H1 (cell line): Measurements from ENCODE around the gene ATG4C. TPM values are rescaled to one million over a fixed set of nuclear protein-coding genes. Genes with fewer than 3 reads are reported as not detected.

Experiments used
- CTCF ChIA-PET: fragments of 300-600 bp; sonication (Branson Sonifier 250); formaldehyde crosslinking; loops from one replicate; lab custom pipeline; 2021; ENCODE audit not compliant: partially characterized antibody; lab: Charles Lee
- POLR2A ChIA-PET: fragments of 300-600 bp; sonication (Branson Sonifier 250); formaldehyde crosslinking; loops from one replicate; lab custom pipeline; 2021; ENCODE audit warnings: inconsistent platforms; ENCODE audit not compliant: partially characterized antibody; lab: Charles Lee
- DNase-seq, 2 experiments: peaks; one replicate each; pipeline versions ENCODE4 v3.0.0 to v3.0.0-alpha.2; 2010 to 2022; ENCODE audit warnings: low spot score in 2 of 2, low read depth in 1 of 2, mixed read lengths in 1 of 2
- FAIRE-seq: peaks from 2 replicates; lab custom pipeline; 2011; peaks lifted over from hg19 to GRCh38; lab: Jason Lieb, UNC
- H2AFZ ChIP-seq: 2 replicates; pipeline ENCODE4 v1.8.1; 2012; ENCODE audit warnings: low read length, inconsistent platforms
- H2AK5ac ChIP-seq: 2 replicates; pipeline ENCODE4 v1.6.1; 2013; ENCODE audit warnings: low read depth, low read length
- H2BK120ac ChIP-seq: replicated peaks from 2 replicates; pipeline ENCODE3; 2013; ENCODE audit warnings: low read depth, low read length, inconsistent platforms
- H2BK12ac ChIP-seq: 2 replicates; pipeline ENCODE4 v1.6.1; 2013; ENCODE audit warnings: low read depth, low read length
- H2BK15ac ChIP-seq: 2 replicates; pipeline ENCODE4 v1.6.1; 2013; ENCODE audit warnings: low read length
- H2BK20ac ChIP-seq: 2 replicates; pipeline ENCODE4 v1.6.1; 2013; ENCODE audit warnings: low read length
- H2BK5ac ChIP-seq: 2 replicates; pipeline ENCODE4 v1.6.1; 2013; ENCODE audit warnings: low read depth, low read length
- H3K14ac ChIP-seq: 2 replicates; pipeline ENCODE4 v1.6.1; 2013; ENCODE audit warnings: inconsistent platforms; ENCODE audit not compliant: insufficient read length
- H3K18ac ChIP-seq: 2 replicates; pipeline ENCODE4 v1.6.1; 2013; ENCODE audit warnings: low read length; ENCODE audit errors: extremely low read depth
- H3K23ac ChIP-seq: 2 replicates; pipeline ENCODE4 v1.6.1; 2013; ENCODE audit warnings: inconsistent platforms; ENCODE audit not compliant: insufficient read length
- H3K23me2 ChIP-seq: 2 replicates; pipeline ENCODE4 v1.6.1; 2013; ENCODE audit warnings: low read depth, low read length
- H3K27ac ChIP-seq: 2 replicates; pipeline ENCODE4 v1.6.1; 2011; ENCODE audit warnings: low read depth, low read length, inconsistent platforms
- H3K27me3 ChIP-seq, 4 experiments: replicated peaks in 1 of 4; 1 replicate in 1 of 4; 2 replicates in 3 of 4; pipeline versions ENCODE4 v1.6.1 to v1.8.1; 2011 to 2013; ENCODE audit warnings: low read length in 3 of 4, mild to moderate bottlenecking in 3 of 4, inconsistent platforms in 2 of 4, mixed read lengths in 2 of 4, moderate library complexity in 1 of 4; ENCODE audit not compliant: control insufficient read depth in 3 of 4, insufficient read depth in 3 of 4; ENCODE audit errors: extremely low read depth in 1 of 4
- H3K36me3 ChIP-seq, 4 experiments: 2 replicates each; pipeline versions ENCODE4 v1.6.1 to v1.8.1; 2011 to 2013; ENCODE audit warnings: mild to moderate bottlenecking in 4 of 4, low read length in 3 of 4, moderate library complexity in 2 of 4, control low read depth in 1 of 4, inconsistent platforms in 1 of 4; ENCODE audit not compliant: insufficient read depth in 4 of 4, control insufficient read depth in 2 of 4
- H3K4ac ChIP-seq: replicated peaks from 2 replicates; pipeline ENCODE3; 2013; ENCODE audit warnings: low read length, low read depth, mixed read lengths, inconsistent platforms; ENCODE audit not compliant: insufficient read length
- H3K4me1 ChIP-seq, 4 experiments: replicated peaks in 1 of 4; 1 replicate in 1 of 4; 2 replicates in 3 of 4; pipeline versions ENCODE4 v1.6.1 to v1.8.1; 2011 to 2013; ENCODE audit warnings: low read length in 3 of 4, inconsistent platforms in 2 of 4, mixed read lengths in 1 of 4; ENCODE audit not compliant: insufficient read depth in 4 of 4, control insufficient read depth in 3 of 4
- H3K4me2 ChIP-seq, 2 experiments: 2 replicates each; pipeline versions ENCODE4 v1.6.1 to v1.8.1; 2011 to 2013; ENCODE audit warnings: low read depth in 2 of 2, low read length in 2 of 2, control low read depth in 1 of 2, inconsistent platforms in 1 of 2, mild to moderate bottlenecking in 1 of 2; ENCODE audit not compliant: insufficient read depth in 1 of 2
- H3K4me3 ChIP-seq, 4 experiments: fragments of 200-600, 300-600 bp in 1 of 4; sonication (generic), shearing (Covaris generic), sonication (Bioruptor Twin) in 1 of 4; 2 replicates each; pipeline versions ENCODE4 v1.5.1 to v1.8.1; 2011 to 2016; ENCODE audit warnings: low read length in 4 of 4, low read depth in 3 of 4, control low read depth in 2 of 4, inconsistent platforms in 2 of 4, mild to moderate bottlenecking in 2 of 4, mixed read lengths in 1 of 4, moderate library complexity in 1 of 4; ENCODE audit not compliant: insufficient read depth in 2 of 4; ENCODE audit errors: extremely low read depth in 1 of 4
- H3K56ac ChIP-seq: replicated peaks from 2 replicates; pipeline ENCODE3; 2013; ENCODE audit warnings: low read depth, mild to moderate bottlenecking, mixed read lengths, low read length, inconsistent platforms; ENCODE audit not compliant: insufficient read length
- H3K79me1 ChIP-seq: 2 replicates; pipeline ENCODE4 v1.6.1; 2013; ENCODE audit warnings: low read depth, low read length, control low read depth
- H3K79me2 ChIP-seq, 2 experiments: 2 replicates each; pipeline versions ENCODE4 v1.6.1 to v1.8.1; 2012 to 2013; ENCODE audit warnings: low read length in 2 of 2, mild to moderate bottlenecking in 2 of 2, inconsistent platforms in 1 of 2; ENCODE audit not compliant: insufficient read depth in 2 of 2, control insufficient read depth in 1 of 2
- H3K9ac ChIP-seq, 4 experiments: replicated peaks in 1 of 4; 1 replicate in 1 of 4; 2 replicates in 3 of 4; pipeline versions ENCODE4 v1.6.1 to v1.8.1; 2011 to 2013; ENCODE audit warnings: low read depth in 3 of 4, low read length in 3 of 4, control low read depth in 2 of 4, mild to moderate bottlenecking in 2 of 4, moderate library complexity in 2 of 4, inconsistent platforms in 1 of 4; ENCODE audit errors: extremely low read depth in 1 of 4
- H3K9me3 ChIP-seq, 2 experiments: 2 replicates each; pipeline versions ENCODE4 v1.6.1 to v1.8.1; 2012 to 2013; ENCODE audit warnings: mild to moderate bottlenecking in 2 of 2, moderate library complexity in 2 of 2, control low read depth in 1 of 2, inconsistent platforms in 1 of 2, low read depth in 1 of 2, low read length in 1 of 2, mixed read lengths in 1 of 2; ENCODE audit not compliant: insufficient read depth in 2 of 2
- H4K20me1 ChIP-seq, 2 experiments: replicated peaks in 1 of 2; 2 replicates each; pipeline versions ENCODE3 to v1.8.1; 2011 to 2013; ENCODE audit warnings: inconsistent platforms in 2 of 2, low read length in 2 of 2, mild to moderate bottlenecking in 1 of 2; ENCODE audit not compliant: insufficient read depth in 2 of 2, control insufficient read depth in 1 of 2
- H4K5ac ChIP-seq: 2 replicates; pipeline ENCODE4 v1.6.1; 2013; ENCODE audit warnings: low read length, low read depth, mixed read lengths, inconsistent platforms; ENCODE audit not compliant: insufficient read length
- H4K8ac ChIP-seq: 2 replicates; pipeline ENCODE4 v1.8.0; 2013; ENCODE audit warnings: mild to moderate bottlenecking, moderate library complexity, low read length, inconsistent platforms; ENCODE audit not compliant: insufficient read depth; ENCODE audit errors: extremely low read depth
- H4K91ac ChIP-seq: replicated peaks from 2 replicates; pipeline ENCODE3; 2013; ENCODE audit warnings: low read length, mixed read lengths, inconsistent platforms; ENCODE audit not compliant: insufficient read length
- BACH1 ChIP-seq: IDR thresholded peaks from 2 replicates; pipeline ENCODE4 v1.6.1; 2012; ENCODE audit warnings: low read length, improper control_type of control experiment
- CBX5 ChIP-seq: fragments of 300-800, 300-1000 bp; sonication (generic); IDR thresholded peaks from 2 replicates; pipeline ENCODE4 v1.7.1; 2016; ENCODE audit warnings: antibody characterized with exemption, low read length, low read depth
- EP300 ChIP-seq, 2 experiments: IDR thresholded peaks; 1 replicate in 1 of 2; 2 replicates in 1 of 2; pipeline ENCODE4 v1.6.1; 2011 to 2012; ENCODE audit warnings: low read depth in 2 of 2, low read length in 2 of 2, mild to moderate bottlenecking in 2 of 2, borderline replicate concordance in 1 of 2, inconsistent platforms in 1 of 2, moderate library complexity in 1 of 2
- EZH2 ChIP-seq: fragments of 200-600 bp; sonication (generic); IDR thresholded peaks from 2 replicates; pipeline ENCODE4 v1.7.1; 2012; ENCODE audit warnings: low read depth, mild to moderate bottlenecking, moderate library complexity, low read length, inconsistent platforms; ENCODE audit not compliant: severe bottlenecking
- KDM4A ChIP-seq: IDR thresholded peaks from one replicate; pipeline ENCODE4 v1.7.1; 2012; ENCODE audit warnings: low read depth, mild to moderate bottlenecking, moderate library complexity, low read length, inconsistent platforms; ENCODE audit not compliant: severe bottlenecking
- RAD21 ChIP-seq, 2 experiments: IDR thresholded peaks in 1 of 2; conservative IDR thresholded peaks in 1 of 2; 2 replicates each; pipeline ENCODE4 v1.6.1; 2011; ENCODE audit warnings: low read depth in 2 of 2, low read length in 2 of 2, improper control_type of control experiment in 1 of 2, inconsistent platforms in 1 of 2, mild to moderate bottlenecking in 1 of 2, moderate library complexity in 1 of 2
- RBBP5 ChIP-seq: IDR thresholded peaks from 2 replicates; pipeline ENCODE4 v1.7.1; 2012; ENCODE audit warnings: low read depth, mild to moderate bottlenecking, inconsistent platforms, low read length, moderate library complexity, borderline replicate concordance
- RXRA ChIP-seq: IDR thresholded peaks from 2 replicates; pipeline ENCODE4 v1.6.1; 2011; ENCODE audit warnings: low read depth, mild to moderate bottlenecking, low read length, moderate library complexity; ENCODE audit not compliant: insufficient read depth
- YY1 ChIP-seq: IDR thresholded peaks from 2 replicates; pipeline ENCODE4 v1.6.1; 2011; ENCODE audit warnings: low read depth, mild to moderate bottlenecking, low read length
- WGBS, 2 experiments: shearing (Covaris generic) in 1 of 2; methylation state at CpG; one replicate each; pipeline versions ENCODE4 v1.1.6 to v1.1.7; 2013 to 2015; ENCODE audit warnings: low lambda C conversion rate in 2 of 2, mixed read lengths in 2 of 2, inconsistent platforms in 1 of 2, low coverage in 1 of 2, missing lambda C conversion rate in 1 of 2; ENCODE audit not compliant: insufficient replicate concordance in 2 of 2, insufficient coverage in 1 of 2, insufficient read length in 1 of 2; ENCODE audit errors: extremely low coverage in 1 of 2, missing lambda C conversion rate in 1 of 2; 5-methylcytosine and 5-hydroxymethylcytosine counted together
- polyA plus RNA-seq, 7 experiments: library from polyadenylated mRNA; depleted of rRNA in 3 of 7; stranded (reverse) in 5 of 7; unstranded in 2 of 7; fragments of >200 nt in 5 of 7; fragments of 200-250 nt in 2 of 7; gene quantifications; 1 replicate in 5 of 7; 2 replicates in 1 of 7; 4 replicates in 1 of 7; pipeline versions ENCODE4 v1.2.1 to v1.2.3, GENCODE V29; 2011 to 2013; ENCODE audit warnings: missing spikeins in 2 of 7, mixed read lengths in 2 of 7
- total RNA-seq: library from RNA; stranded (reverse); fragmentation: NEBNext Ultra II Directional; extraction: Animal tissue kit (Norgen Biotek cat#: 25700); gene quantifications from 2 replicates; pipeline ENCODE4 v1.2.1, GENCODE V29; 2021

ATG4C gene
- total and polyA plus RNA-seq, 2 of the 8 experiments (the other 6 are each of a cell fraction or from before 2014, with no cell fraction given) = 5.1 to 22.2 TPM

GRCh38 chr1:62744611-62745577, 39.0 kb upstream of the ATG4C start:
- Histone ChIP-seq H4K91ac (no peak overlapping the region), H2BK20ac (no peak overlapping the region), H2BK15ac (no peak overlapping the region), H3K4me2 (no peak overlapping the region), H3K23ac (no peak overlapping the region), H3K9ac (no peak overlapping the region), H3K14ac (no peak overlapping the region), H3K23me2 (no peaks in the 10 kb centered on the region), H3K27me3 (no peaks in the 10 kb centered on the region), H3K18ac (no peak overlapping the region), H3K9me3 (peaks cover 0 to 3% of the 10 kb centered on the region in 2 experiments; a peak in 1 of 4 replicates), H3K4me3 (no peak overlapping the region), H2AFZ (peak overlapping the region; percentile 1; the same call in 1 of the 2 replicates), H3K56ac (no peak overlapping the region), H4K8ac (no peak overlapping the region), H3K4ac (no peak overlapping the region), H3K79me2 (no peaks in the 10 kb centered on the region), H2BK5ac (no peak overlapping the region), H3K79me1 (no peaks in the 10 kb centered on the region), H4K20me1 (no peaks in the 10 kb centered on the region), H2AK5ac (no peak overlapping the region), H3K27ac (no peak overlapping the region), H2BK12ac (no peak overlapping the region), H2BK120ac (no peak overlapping the region), H3K4me1 (no peaks in the 10 kb centered on the region), H4K5ac (no peak overlapping the region), H3K36me3 (no peaks in the 10 kb centered on the region)
- TF ChIP-seq BACH1 = no peak
- no peak for TF ChIP-seq KDM4A
- no peak for TF ChIP-seq CBX5
- TF ChIP-seq RBBP5 = no peak
- no peak for TF ChIP-seq YY1
- TF ChIP-seq EZH2 = no peak
- TF ChIP-seq RXRA = no peak
- TF ChIP-seq RAD21 (IDR thresholded peaks at IDR 0.05 in 1 of 2, conservative IDR thresholded peaks at IDR 0.05 in 1 of 2; ENCODE audit: low read depth in 2 of 2, low read length in 2 of 2) = no peak
- TF ChIP-seq EP300 (IDR thresholded peaks at IDR 0.05; ENCODE audit: borderline replicate concordance in 1 of 2, low read depth in 2 of 2, low read length in 2 of 2) = no peak
- WGBS, 2 experiments = 86% methylated on average over 3 of the region's 3 CpGs; no CpG with 5 or more reads in 1 of the 2 experiments
- DNase-seq (no peak), FAIRE-seq (no peak)
- CTCF ChIA-PET = interaction anchor here (1.0 to 4.7 kb wide), 18 partner anchors 9 to 307 kb away, joined by 3 to 50 read pairs (median 4); no protein-coding TSS in a partner anchor
- POLR2A ChIA-PET = interaction anchor here (0.6 kb wide), 1 partner anchor 1278 kb away, joined by 3 read pairs; no protein-coding TSS in a partner anchor
